AG20443 (cell line): Measurements from ENCODE around the gene ZNF536.
"Not testable (repeated sequence)": the region's sequence is repeated elsewhere in the genome, so short reads cannot be mapped to it uniquely, and the experiment has no call there.

Source experiments
- DNase-seq: peaks from one replicate; pipeline ENCODE4 v3.0.0; 2012; ENCODE audit warnings: low spot score, mixed read lengths

ZNF536 gene

GRCh38 chr19:30446850-30447552 lies 74.8 kb downstream of the ZNF536 start:
- DNase-seq, result peak; percentile 74

- DNase-seq, result no peak
Measured at GRCh38 chr19:30447553-30447870, 75.3 kb downstream of the ZNF536 start.

GRCh38 chr19:30448386-30449077 lies 76.3 kb downstream of the ZNF536 start:
- peak; percentile 34 for DNase-seq

- no peak for DNase-seq
Measured at GRCh38 chr19:30449078-30449590, 77.0 kb downstream of the ZNF536 start.

- DNase-seq, result no peak
Measured at GRCh38 chr19:30449673-30450072, 77.5 kb downstream of the ZNF536 start.

- peak; percentile 72 for DNase-seq
Measured at GRCh38 chr19:30450100-30450499, 77.9 kb downstream of the ZNF536 start.

- DNase-seq, result peak; percentile 75
Measured at GRCh38 chr19:30450835-30451321, 78.7 kb downstream of the ZNF536 start.

GRCh38 chr19:30452931-30453330 lies 80.7 kb downstream of the ZNF536 start:
- DNase-seq, result no peak

- no peak for DNase-seq
Measured at GRCh38 chr19:30453743-30454142, 81.6 kb downstream of the ZNF536 start.

- DNase-seq, result no peak
Measured at GRCh38 chr19:30455881-30456280, 83.7 kb downstream of the ZNF536 start.

GRCh38 chr19:30457484-30457883 lies 85.3 kb downstream of the ZNF536 start:
- DNase-seq, result no peak

- DNase-seq, result no peak
Measured at GRCh38 chr19:30459859-30460258, 87.7 kb downstream of the ZNF536 start.

- DNase-seq, result no peak
Measured at GRCh38 chr19:30464162-30464561, 92.0 kb downstream of the ZNF536 start.

GRCh38 chr19:30466598-30466997 lies 94.4 kb downstream of the ZNF536 start:
- not testable (repeated sequence) for DNase-seq

GRCh38 chr19:30467239-30467638 lies 95.1 kb downstream of the ZNF536 start:
- DNase-seq, result no peak

- no peak for DNase-seq
Measured at GRCh38 chr19:30469774-30470173, 97.6 kb downstream of the ZNF536 start.

- DNase-seq, result no peak
Measured at GRCh38 chr19:30471441-30471840, 99.3 kb downstream of the ZNF536 start.

- DNase-seq, result no peak
Measured at GRCh38 chr19:30473334-30473867, 101.2 kb downstream of the ZNF536 start.

- DNase-seq, result no peak
Measured at GRCh38 chr19:30476997-30477396, 104.8 kb downstream of the ZNF536 start.

GRCh38 chr19:30479231-30479630 lies 107.0 kb downstream of the ZNF536 start:
- DNase-seq, result peak; percentile 68

- no peak for DNase-seq
Measured at GRCh38 chr19:30480097-30480496, 107.9 kb downstream of the ZNF536 start.

- no peak for DNase-seq
Measured at GRCh38 chr19:30481063-30481462, 108.9 kb downstream of the ZNF536 start.

- no peak for DNase-seq
Measured at GRCh38 chr19:30481823-30482222, 109.6 kb downstream of the ZNF536 start.
